Measurements from ENCODE around the gene SMARCAD1. TPM values are rescaled to one million over a fixed set of nuclear protein-coding genes. Genes with fewer than 3 reads are reported as not detected.

The SMARCAD1 gene
- total and polyA plus RNA-seq, 9 of the 15 experiments (the other 6 are each of a cell fraction or from before 2014, with no cell fraction given), result 11.2 to 52.2 (median 34.6) TPM

DNA sequence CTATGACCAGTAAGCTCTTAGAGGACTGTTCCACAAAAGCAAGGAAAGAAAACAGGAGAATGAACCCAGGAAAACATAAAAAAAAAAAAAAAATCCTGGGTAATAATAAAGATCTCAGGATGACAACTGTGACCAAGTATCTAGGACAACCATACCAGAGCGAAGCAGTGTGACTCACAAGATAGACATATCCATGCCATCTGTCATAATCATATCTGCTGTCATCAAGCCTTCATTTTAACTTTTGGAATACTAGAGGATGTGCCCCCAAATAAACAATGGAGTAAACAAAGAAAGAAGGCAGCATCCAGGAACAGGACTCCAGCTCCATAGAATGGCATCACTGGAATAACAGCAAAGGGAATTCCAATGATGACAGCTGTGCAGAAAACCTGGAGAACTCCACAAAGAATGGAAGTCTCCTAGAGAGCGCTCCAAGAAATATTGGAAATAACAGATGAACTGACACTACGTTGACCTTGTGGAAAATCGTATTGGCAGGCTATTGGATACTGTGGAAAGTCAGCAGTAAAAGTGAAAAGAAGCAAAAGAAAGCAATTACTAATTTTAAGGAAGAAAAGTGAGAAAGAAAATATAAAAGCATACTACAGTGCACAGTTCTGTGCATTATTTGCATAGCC is 99.7 kb downstream of the SMARCAD1 start (continued):
- 0 out of 2 replicates have a peak, but pooled peaks have one; percentile 26 for TF ChIP-seq FOXJ2 (tag; IDR thresholded peaks at IDR 0.05)
- TF ChIP-seq CBFA2T3 (IDR thresholded peaks at IDR 0.05), result peak; percentile 55
- TF ChIP-seq JUNB (CRISPR knock-in tag; conservative IDR thresholded peaks at IDR 0.05), result no peak
- no peak for TF ChIP-seq GTF2E2 (tag; IDR thresholded peaks at IDR 0.05)
- TF ChIP-seq MEIS2 (IDR thresholded peaks at IDR 0.05; ENCODE audit: partially characterized antibody), result peak; percentile 88
- TF ChIP-seq HMGN3 (IDR thresholded peaks at IDR 0.05; ENCODE audit: borderline replicate concordance, extremely low read depth, insufficient read length, low read depth, low read length), result no peak
- no peak for TF ChIP-seq FUS (optimal IDR thresholded peaks at IDR 0.05; ENCODE audit: low read depth, low read length)
- TF ChIP-seq, protein P1, sequence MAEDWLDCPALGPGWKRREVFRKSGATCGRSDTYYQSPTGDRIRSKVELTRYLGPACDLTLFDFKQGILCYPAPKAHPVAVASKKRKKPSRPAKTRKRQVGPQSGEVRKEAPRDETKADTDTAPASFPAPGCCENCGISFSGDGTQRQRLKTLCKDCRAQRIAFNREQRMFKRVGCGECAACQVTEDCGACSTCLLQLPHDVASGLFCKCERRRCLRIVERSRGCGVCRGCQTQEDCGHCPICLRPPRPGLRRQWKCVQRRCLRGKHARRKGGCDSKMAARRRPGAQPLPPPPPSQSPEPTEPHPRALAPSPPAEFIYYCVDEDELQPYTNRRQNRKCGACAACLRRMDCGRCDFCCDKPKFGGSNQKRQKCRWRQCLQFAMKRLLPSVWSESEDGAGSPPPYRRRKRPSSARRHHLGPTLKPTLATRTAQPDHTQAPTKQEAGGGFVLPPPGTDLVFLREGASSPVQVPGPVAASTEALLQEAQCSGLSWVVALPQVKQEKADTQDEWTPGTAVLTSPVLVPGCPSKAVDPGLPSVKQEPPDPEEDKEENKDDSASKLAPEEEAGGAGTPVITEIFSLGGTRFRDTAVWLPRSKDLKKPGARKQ (CRISPR knock-in tag; IDR thresholded peaks at IDR 0.05), result no peak
- TF ChIP-seq TEAD4 (IDR thresholded peaks at IDR 0.05; ENCODE audit: low read length), result peak; percentile 56; the same call in 1 of the 2 replicates
- TF ChIP-seq TEAD4 (CRISPR knock-in tag; IDR thresholded peaks at IDR 0.05; ENCODE audit: borderline replicate concordance), result no peak
- TF ChIP-seq, protein P2, sequence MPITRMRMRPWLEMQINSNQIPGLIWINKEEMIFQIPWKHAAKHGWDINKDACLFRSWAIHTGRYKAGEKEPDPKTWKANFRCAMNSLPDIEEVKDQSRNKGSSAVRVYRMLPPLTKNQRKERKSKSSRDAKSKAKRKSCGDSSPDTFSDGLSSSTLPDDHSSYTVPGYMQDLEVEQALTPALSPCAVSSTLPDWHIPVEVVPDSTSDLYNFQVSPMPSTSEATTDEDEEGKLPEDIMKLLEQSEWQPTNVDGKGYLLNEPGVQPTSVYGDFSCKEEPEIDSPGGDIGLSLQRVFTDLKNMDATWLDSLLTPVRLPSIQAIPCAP (CRISPR knock-in tag; IDR thresholded peaks at IDR 0.05; ENCODE audit: borderline replicate concordance), result no peak
- no peak for TF ChIP-seq MECOM (CRISPR knock-in tag; IDR thresholded peaks at IDR 0.05)
- TF ChIP-seq TAL1 (IDR thresholded peaks at IDR 0.05), result peak; percentile 25; the same call in 1 of the 2 replicates
- TF ChIP-seq, protein P3, sequence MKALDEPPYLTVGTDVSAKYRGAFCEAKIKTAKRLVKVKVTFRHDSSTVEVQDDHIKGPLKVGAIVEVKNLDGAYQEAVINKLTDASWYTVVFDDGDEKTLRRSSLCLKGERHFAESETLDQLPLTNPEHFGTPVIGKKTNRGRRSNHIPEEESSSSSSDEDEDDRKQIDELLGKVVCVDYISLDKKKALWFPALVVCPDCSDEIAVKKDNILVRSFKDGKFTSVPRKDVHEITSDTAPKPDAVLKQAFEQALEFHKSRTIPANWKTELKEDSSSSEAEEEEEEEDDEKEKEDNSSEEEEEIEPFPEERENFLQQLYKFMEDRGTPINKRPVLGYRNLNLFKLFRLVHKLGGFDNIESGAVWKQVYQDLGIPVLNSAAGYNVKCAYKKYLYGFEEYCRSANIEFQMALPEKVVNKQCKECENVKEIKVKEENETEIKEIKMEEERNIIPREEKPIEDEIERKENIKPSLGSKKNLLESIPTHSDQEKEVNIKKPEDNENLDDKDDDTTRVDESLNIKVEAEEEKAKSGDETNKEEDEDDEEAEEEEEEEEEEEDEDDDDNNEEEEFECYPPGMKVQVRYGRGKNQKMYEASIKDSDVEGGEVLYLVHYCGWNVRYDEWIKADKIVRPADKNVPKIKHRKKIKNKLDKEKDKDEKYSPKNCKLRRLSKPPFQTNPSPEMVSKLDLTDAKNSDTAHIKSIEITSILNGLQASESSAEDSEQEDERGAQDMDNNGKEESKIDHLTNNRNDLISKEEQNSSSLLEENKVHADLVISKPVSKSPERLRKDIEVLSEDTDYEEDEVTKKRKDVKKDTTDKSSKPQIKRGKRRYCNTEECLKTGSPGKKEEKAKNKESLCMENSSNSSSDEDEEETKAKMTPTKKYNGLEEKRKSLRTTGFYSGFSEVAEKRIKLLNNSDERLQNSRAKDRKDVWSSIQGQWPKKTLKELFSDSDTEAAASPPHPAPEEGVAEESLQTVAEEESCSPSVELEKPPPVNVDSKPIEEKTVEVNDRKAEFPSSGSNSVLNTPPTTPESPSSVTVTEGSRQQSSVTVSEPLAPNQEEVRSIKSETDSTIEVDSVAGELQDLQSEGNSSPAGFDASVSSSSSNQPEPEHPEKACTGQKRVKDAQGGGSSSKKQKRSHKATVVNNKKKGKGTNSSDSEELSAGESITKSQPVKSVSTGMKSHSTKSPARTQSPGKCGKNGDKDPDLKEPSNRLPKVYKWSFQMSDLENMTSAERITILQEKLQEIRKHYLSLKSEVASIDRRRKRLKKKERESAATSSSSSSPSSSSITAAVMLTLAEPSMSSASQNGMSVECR (CRISPR knock-in tag; IDR thresholded peaks at IDR 0.05), result no peak
- no peak for TF ChIP-seq SMARCB1 (IDR thresholded peaks at IDR 0.05; ENCODE audit: insufficient read length, low read depth)
- TF ChIP-seq ZNF354B (CRISPR knock-in tag; IDR thresholded peaks at IDR 0.05), result no peak
- no peak for TF ChIP-seq PCBP2 (IDR thresholded peaks at IDR 0.05; ENCODE audit: low read depth, low read length, poor library complexity, severe bottlenecking)
- no peak for TF ChIP-seq ZFP36 (IDR thresholded peaks at IDR 0.05; ENCODE audit: low read depth, low read length, partially characterized antibody)

Data from K562 (cell line).